BLaER1 treated with 17β-estradiol and CSF1 and Interleukin-3, amounts not matched to agents 10 nM and 100 nM (cell line): Measurements from ENCODE around the gene SHOC2.
A peak's percentile ranks its signal among the peaks of the same experiment; 100 is the strongest.

ENCODE experiments used
- H3K27ac ChIP-seq, 11 experiments: shearing (Covaris generic); formaldehyde crosslinking; 2 replicates each; pipeline ENCODE4 v1.8.1; 2022
- H3K27me3 ChIP-seq, 11 experiments: shearing (Covaris generic); formaldehyde crosslinking; 2 replicates each; pipeline ENCODE4 v1.8.1; 2022
- H3K36me3 ChIP-seq, 11 experiments: shearing (Covaris generic); formaldehyde crosslinking; 2 replicates each; pipeline ENCODE4 v1.8.1; 2022
- H3K4me1 ChIP-seq, 10 experiments: shearing (Covaris generic); formaldehyde crosslinking; 2 replicates each; pipeline ENCODE4 v1.8.1; 2022
- H3K4me2 ChIP-seq, 11 experiments: shearing (Covaris generic); formaldehyde crosslinking; 2 replicates each; pipeline ENCODE4 v1.8.1; 2022
- H3K4me3 ChIP-seq, 10 experiments: shearing (Covaris generic); formaldehyde crosslinking; 2 replicates each; pipeline ENCODE4 v1.8.1; 2022
- H3K9ac ChIP-seq, 11 experiments: shearing (Covaris generic); formaldehyde crosslinking; 2 replicates each; pipeline ENCODE4 v1.8.1; 2022
- H3K9me3 ChIP-seq, 11 experiments: shearing (Covaris generic); formaldehyde crosslinking; replicated peaks in 1 of 11; 2 replicates each; pipeline ENCODE4 v1.8.1; 2022
- H4K20me1 ChIP-seq, 11 experiments: shearing (Covaris generic); formaldehyde crosslinking; 2 replicates each; pipeline ENCODE4 v1.8.1; 2022
- Cebpa-rat ChIP-seq, 11 experiments: shearing (Covaris generic); IDR thresholded peaks; 2 replicates each; pipeline ENCODE4 v1.8.1; 2022

Gene SHOC2

GRCh38 chr10:110965216-110965615 is 45.8 kb downstream of the SHOC2 start:
- H3K4me1 ChIP-seq, result peaks cover 0 to 53% (median 0%) of the 10 kb centered on the region in 10 experiments; a peak in 3 of 20 replicates
- peaks cover 0 to 7% (median 0%) of the 10 kb centered on the region in 11 experiments; a peak in 4 of 22 replicates for H3K9me3 ChIP-seq
- peaks cover 70 to 100% (median 100%) of the 10 kb centered on the region in 11 experiments for H4K20me1 ChIP-seq

GRCh38 chr10:110966146-110966545 is 46.7 kb downstream of the SHOC2 start:
- peak overlapping the region in 1 of 11 experiments; percentile 26; a peak in 1 of 22 replicates for H3K4me2 ChIP-seq
- peaks cover 0 to 49% (median 0%) of the 10 kb centered on the region in 10 experiments; a peak in 3 of 20 replicates for H3K4me1 ChIP-seq
- peaks cover 20 to 98% (median 69%) of the 10 kb centered on the region in 11 experiments for H3K36me3 ChIP-seq
- no peaks in the 10 kb centered on the region for H3K27me3 ChIP-seq
- no peak overlapping the region for H3K4me3 ChIP-seq
- H4K20me1 ChIP-seq, result peaks cover 70 to 100% (median 100%) of the 10 kb centered on the region in 11 experiments; a peak in 21 of 22 replicates
- H3K9me3 ChIP-seq, result peaks cover 0 to 7% (median 0%) of the 10 kb centered on the region in 11 experiments; a peak in 4 of 22 replicates
- no peak overlapping the region for H3K9ac ChIP-seq
- H3K27ac ChIP-seq, result no peak overlapping the region
- no peak for TF ChIP-seq Cebpa-rat (IDR thresholded peaks at IDR 0.05)

More at GRCh38 chr10:110965216-110965615, 45.8 kb downstream of the SHOC2 start:
- no peak overlapping the region for H3K9ac ChIP-seq
- no peak overlapping the region for H3K4me3 ChIP-seq
- H3K36me3 ChIP-seq, result peaks cover 20 to 98% (median 68%) of the 10 kb centered on the region in 11 experiments
- H3K27ac ChIP-seq, result no peak overlapping the region
- TF ChIP-seq Cebpa-rat (IDR thresholded peaks at IDR 0.05), result no peak
- no peaks in the 10 kb centered on the region for H3K27me3 ChIP-seq
- H3K4me2 ChIP-seq, result no peak overlapping the region

GRCh38 chr10:110967009-110967630 is 47.7 kb downstream of the SHOC2 start:
- peaks cover 0 to 7% (median 0%) of the 10 kb centered on the region in 11 experiments; a peak in 4 of 22 replicates for H3K9me3 ChIP-seq
- H3K36me3 ChIP-seq, result peaks cover 20 to 97% (median 74%) of the 10 kb centered on the region in 11 experiments
- peaks cover 64 to 100% (median 99%) of the 10 kb centered on the region in 11 experiments; a peak in 21 of 22 replicates for H4K20me1 ChIP-seq
- no peak for TF ChIP-seq Cebpa-rat (IDR thresholded peaks at IDR 0.05)
- no peak overlapping the region for H3K4me3 ChIP-seq
- H3K9ac ChIP-seq, result no peak overlapping the region
- H3K4me2 ChIP-seq, result no peak overlapping the region
- H3K27me3 ChIP-seq, result no peaks in the 10 kb centered on the region
- H3K27ac ChIP-seq, result no peak overlapping the region
- H3K4me1 ChIP-seq, result peaks cover 0 to 40% (median 0%) of the 10 kb centered on the region in 10 experiments; a peak in 3 of 20 replicates

GRCh38 chr10:110967645-110968044 is 48.2 kb downstream of the SHOC2 start:
- H3K36me3 ChIP-seq, result peaks cover 20 to 97% (median 78%) of the 10 kb centered on the region in 11 experiments
- H4K20me1 ChIP-seq, result peaks cover 63 to 100% (median 99%) of the 10 kb centered on the region in 11 experiments
- no peak overlapping the region for H3K27ac ChIP-seq
- no peak overlapping the region for H3K4me2 ChIP-seq
- peaks cover 0 to 39% (median 0%) of the 10 kb centered on the region in 10 experiments; a peak in 7 of 20 replicates for H3K4me1 ChIP-seq
- H3K4me3 ChIP-seq, result no peak overlapping the region
- no peak for TF ChIP-seq Cebpa-rat (IDR thresholded peaks at IDR 0.05)
- H3K9me3 ChIP-seq, result peaks cover 0 to 7% (median 0%) of the 10 kb centered on the region in 11 experiments; a peak in 5 of 22 replicates
- H3K27me3 ChIP-seq, result no peaks in the 10 kb centered on the region
- no peak overlapping the region for H3K9ac ChIP-seq

- H3K27ac ChIP-seq, result no peak overlapping the region
- H3K4me3 ChIP-seq, result no peak overlapping the region
- no peaks in the 10 kb centered on the region for H3K27me3 ChIP-seq
- H3K4me2 ChIP-seq, result no peak overlapping the region
- H3K9me3 ChIP-seq, result peaks cover 0 to 7% (median 0%) of the 10 kb centered on the region in 11 experiments; a peak in 5 of 22 replicates
- peaks cover 53 to 100% (median 99%) of the 10 kb centered on the region in 11 experiments for H4K20me1 ChIP-seq
- TF ChIP-seq Cebpa-rat (IDR thresholded peaks at IDR 0.05), result no peak
- H3K36me3 ChIP-seq, result peaks cover 19 to 94% (median 71%) of the 10 kb centered on the region in 11 experiments
- H3K4me1 ChIP-seq, result peaks cover 0 to 51% (median 0%) of the 10 kb centered on the region in 10 experiments; a peak in 7 of 20 replicates
- H3K9ac ChIP-seq, result no peak overlapping the region
Observed at GRCh38 chr10:110969183-110969582, 49.8 kb downstream of the SHOC2 start.

GRCh38 chr10:110971638-110972037 is 52.2 kb downstream of the SHOC2 start:
- H3K4me3 ChIP-seq, result no peak overlapping the region
- no peak overlapping the region for H3K4me2 ChIP-seq
- no peaks in the 10 kb centered on the region for H3K27me3 ChIP-seq
- H3K36me3 ChIP-seq, result peaks cover 23 to 94% (median 69%) of the 10 kb centered on the region in 11 experiments
- no peak for TF ChIP-seq Cebpa-rat (IDR thresholded peaks at IDR 0.05)
- H3K9ac ChIP-seq, result no peak overlapping the region
- peaks cover 0 to 45% (median 0%) of the 10 kb centered on the region in 10 experiments; a peak in 7 of 20 replicates for H3K4me1 ChIP-seq
- H3K9me3 ChIP-seq, result peaks cover 0 to 24% (median 17%) of the 10 kb centered on the region in 11 experiments; a peak in 17 of 22 replicates
- no peak overlapping the region for H3K27ac ChIP-seq
- H4K20me1 ChIP-seq, result peaks cover 57 to 100% (median 99%) of the 10 kb centered on the region in 11 experiments

GRCh38 chr10:110972231-110973134 is 53.1 kb downstream of the SHOC2 start:
- Histone ChIP-seq H3K9me3 (peaks cover 0 to 30% (median 23%) of the 10 kb centered on the region in 11 experiments; a peak in 18 of 22 replicates), H3K27ac (peak overlapping the region in 1 of 11 experiments; percentile 17; a peak in 1 of 22 replicates), H3K9ac (no peak overlapping the region; a peak in 1 of 22 replicates), H3K36me3 (peaks cover 15 to 94% (median 68%) of the 10 kb centered on the region in 11 experiments), H3K4me2 (peak overlapping the region in 1 of 11 experiments; percentile 15; a peak in 2 of 22 replicates), H3K4me3 (no peak overlapping the region), H3K27me3 (no peaks in the 10 kb centered on the region), H3K4me1 (peaks cover 0 to 36% (median 0%) of the 10 kb centered on the region in 10 experiments; a peak in 7 of 20 replicates), H4K20me1 (peaks cover 54 to 100% (median 99%) of the 10 kb centered on the region in 11 experiments)
- TF ChIP-seq Cebpa-rat (IDR thresholded peaks at IDR 0.05), result no peak

GRCh38 chr10:110973400-110973799 is 54.0 kb downstream of the SHOC2 start:
- H3K27me3 ChIP-seq, result no peaks in the 10 kb centered on the region
- peaks cover 6 to 39% (median 31%) of the 10 kb centered on the region in 11 experiments for H3K9me3 ChIP-seq
- peaks cover 23 to 94% (median 69%) of the 10 kb centered on the region in 11 experiments for H3K36me3 ChIP-seq
- H3K9ac ChIP-seq, result no peak overlapping the region
- H3K4me1 ChIP-seq, result peaks cover 0 to 39% (median 0%) of the 10 kb centered on the region in 10 experiments; a peak in 7 of 20 replicates
- TF ChIP-seq Cebpa-rat (IDR thresholded peaks at IDR 0.05), result no peak
- no peak overlapping the region for H3K4me3 ChIP-seq
- H4K20me1 ChIP-seq, result peaks cover 57 to 100% (median 99%) of the 10 kb centered on the region in 11 experiments
- H3K27ac ChIP-seq, result no peak overlapping the region
- peak overlapping the region in 2 of 11 experiments; percentile 21 to 29; a peak in 1 of 22 replicates for H3K4me2 ChIP-seq
